ENCODE measurements around the gene GOLGA6L10. TPM values are rescaled to one million over a fixed set of nuclear protein-coding genes. Genes with fewer than 3 reads are reported as not detected.
"Not testable (repeated sequence)": the region's sequence is repeated elsewhere in the genome, so short reads cannot be mapped to it uniquely, and the experiment has no call there.

Gene GOLGA6L10
- total RNA-seq, 1 experiment from 2014 or later = 2.0 TPM

GRCh38 chr15:82365692-82366323 is 16.5 kb upstream of the GOLGA6L10 start:
- not testable (repeated sequence) for H3K4me2 ChIP-seq (ENCODE audit: insufficient read depth, insufficient read length, low read length); H3K56ac ChIP-seq (ENCODE audit: insufficient read length, low read depth, low read length); H3K14ac ChIP-seq (ENCODE audit: insufficient read depth, low read length); H3K27ac ChIP-seq (ENCODE audit: insufficient read length, low read depth, low read length); H3K27ac Mint-ChIP-seq; H3K23me2 ChIP-seq (ENCODE audit: insufficient read length, low read depth, low read length, poor library complexity, severe bottlenecking); H3K27me3 ChIP-seq (ENCODE audit: insufficient read depth, low read length); H2BK5ac ChIP-seq (ENCODE audit: insufficient read length, low read length); H2BK20ac ChIP-seq (ENCODE audit: low read depth, low read length, poor library complexity, severe bottlenecking); H2BK120ac ChIP-seq (ENCODE audit: low read depth, low read length, poor library complexity, severe bottlenecking); H3K4me3 Mint-ChIP-seq; H2AFZ ChIP-seq (ENCODE audit: low read length); H3K4ac ChIP-seq (ENCODE audit: low read depth, low read length); H3K9me3 ChIP-seq (ENCODE audit: control insufficient read depth, low read depth, low read length); H3K18ac ChIP-seq (ENCODE audit: insufficient read length, low read depth, low read length); H2BK12ac ChIP-seq (ENCODE audit: insufficient read length, low read depth, low read length); H3K23ac ChIP-seq (ENCODE audit: insufficient read length, low read depth, low read length); H3K36me3 Mint-ChIP-seq (ENCODE audit: insufficient read depth in 1 of 3, low read depth in 3 of 3); H3T11ph ChIP-seq (ENCODE audit: low read length); H2AK5ac ChIP-seq (ENCODE audit: insufficient read length, low read length); H3K4me1 Mint-ChIP-seq; H3K27me3 Mint-ChIP-seq (ENCODE audit: low read depth); H4K91ac ChIP-seq (ENCODE audit: insufficient read length, low read depth, low read length); H3K4me1 ChIP-seq (ENCODE audit: insufficient read depth, low read length); H3K79me1 ChIP-seq (ENCODE audit: insufficient read depth, low read depth, low read length, poor library complexity, severe bottlenecking); H2BK15ac ChIP-seq (ENCODE audit: low read depth, low read length); H4K8ac ChIP-seq (replicated peaks; ENCODE audit: insufficient read length, low read depth, low read length); H3K9ac ChIP-seq (ENCODE audit: extremely low read depth, insufficient read length, low read length); H3K9me3 Mint-ChIP-seq; H3K79me2 ChIP-seq (ENCODE audit: insufficient read depth, low read length); H4K20me1 ChIP-seq (ENCODE audit: control insufficient read depth, insufficient read depth, insufficient read length); DNase-seq; H4K5ac ChIP-seq (ENCODE audit: insufficient read length, low read depth, low read length)
- no CpG with 5 or more reads among the region's 6 CpGs for WGBS (ENCODE audit: extremely low coverage, insufficient read length, low lambda C conversion rate)
- TF ChIP-seq CTCF (conservative IDR thresholded peaks at IDR 0.05) = peak; percentile 47; the same call in 2 of the 3 replicates

GRCh38 chr15:82364548-82364947 is 15.3 kb upstream of the GOLGA6L10 start:
- not testable (repeated sequence) for H3K27me3 Mint-ChIP-seq (ENCODE audit: low read depth); H3K27ac ChIP-seq (ENCODE audit: insufficient read length, low read depth, low read length); H3K4ac ChIP-seq (ENCODE audit: low read depth, low read length); H3K23me2 ChIP-seq (ENCODE audit: insufficient read length, low read depth, low read length, poor library complexity, severe bottlenecking); H3K27me3 ChIP-seq (ENCODE audit: insufficient read depth, low read length); H4K20me1 ChIP-seq (ENCODE audit: control insufficient read depth, insufficient read depth, insufficient read length); H3K56ac ChIP-seq (ENCODE audit: insufficient read length, low read depth, low read length); H3T11ph ChIP-seq (ENCODE audit: low read length); H3K4me1 ChIP-seq (ENCODE audit: insufficient read depth, low read length); H2AK5ac ChIP-seq (ENCODE audit: insufficient read length, low read length); H3K18ac ChIP-seq (ENCODE audit: insufficient read length, low read depth, low read length); H3K9me3 Mint-ChIP-seq; H3K9me3 ChIP-seq (ENCODE audit: control insufficient read depth, low read depth, low read length); H3K4me3 Mint-ChIP-seq; H3K36me3 Mint-ChIP-seq (ENCODE audit: insufficient read depth in 1 of 3, low read depth in 3 of 3); H2BK20ac ChIP-seq (ENCODE audit: low read depth, low read length, poor library complexity, severe bottlenecking); H2BK120ac ChIP-seq (ENCODE audit: low read depth, low read length, poor library complexity, severe bottlenecking); H3K27ac Mint-ChIP-seq; H3K79me2 ChIP-seq (ENCODE audit: insufficient read depth, low read length); H4K91ac ChIP-seq (ENCODE audit: insufficient read length, low read depth, low read length); H3K79me1 ChIP-seq (ENCODE audit: insufficient read depth, low read depth, low read length, poor library complexity, severe bottlenecking); H2BK12ac ChIP-seq (ENCODE audit: insufficient read length, low read depth, low read length); DNase-seq; H3K4me2 ChIP-seq (ENCODE audit: insufficient read depth, insufficient read length, low read length); H4K8ac ChIP-seq (replicated peaks; ENCODE audit: insufficient read length, low read depth, low read length); H2BK15ac ChIP-seq (ENCODE audit: low read depth, low read length); H3K4me1 Mint-ChIP-seq; H2BK5ac ChIP-seq (ENCODE audit: insufficient read length, low read length); H3K23ac ChIP-seq (ENCODE audit: insufficient read length, low read depth, low read length); H4K5ac ChIP-seq (ENCODE audit: insufficient read length, low read depth, low read length); H3K14ac ChIP-seq (ENCODE audit: insufficient read depth, low read length); H3K9ac ChIP-seq (ENCODE audit: extremely low read depth, insufficient read length, low read length); H2AFZ ChIP-seq (ENCODE audit: low read length)
- WGBS (ENCODE audit: extremely low coverage, insufficient read length, low lambda C conversion rate) = no CpG with 5 or more reads among the region's 3 CpGs
